CD14-positive monocyte (primary cell): Measurements from ENCODE around the gene RBM17. TPM values are rescaled to one million over a fixed set of nuclear protein-coding genes. Genes with fewer than 3 reads are reported as not detected.
"Not testable (repeated sequence)": the region's sequence is repeated elsewhere in the genome, so short reads cannot be mapped to it uniquely, and the experiment has no call there.

ENCODE experiments used
- DNase-seq, 3 donors: peaks; one replicate each; pipeline ENCODE4 v3.0.0-alpha.2; 2011 to 2022
- H2AFZ ChIP-seq: 2 replicates; pipeline ENCODE4 v1.6.0; 2012; ENCODE audit warnings: mild to moderate bottlenecking, low read depth, low read length, inconsistent platforms; ENCODE audit not compliant: insufficient read depth, poor library complexity, severe bottlenecking
- H3K27ac ChIP-seq, 2 donors: 1 replicate in 1 of 2; 2 replicates in 1 of 2; pipeline ENCODE4 v1.5.1; 2012 to 2013; ENCODE audit warnings: low read length in 2 of 2, control low read depth in 1 of 2, inconsistent platforms in 1 of 2, low read depth in 1 of 2, mild to moderate bottlenecking in 1 of 2
- H3K27me3 ChIP-seq, 2 donors: one replicate each; pipeline versions ENCODE4 v1.6.0 to v1.6.1; 2011 to 2013; ENCODE audit warnings: low read length in 2 of 2; ENCODE audit not compliant: control insufficient read depth in 2 of 2, insufficient read depth in 2 of 2
- H3K36me3 ChIP-seq, 2 donors: replicated peaks in 1 of 2; 1 replicate in 1 of 2; 2 replicates in 1 of 2; pipeline versions ENCODE4 v1.5.1 to v1.6.1; 2012 to 2013; ENCODE audit warnings: low read length in 2 of 2, control low read depth in 1 of 2, inconsistent platforms in 1 of 2, mild to moderate bottlenecking in 1 of 2; ENCODE audit not compliant: insufficient read depth in 2 of 2, control insufficient read depth in 1 of 2
- H3K4me1 ChIP-seq, 2 donors: 1 replicate in 1 of 2; 2 replicates in 1 of 2; pipeline versions ENCODE4 v1.5.1 to v1.6.1; 2012 to 2013; ENCODE audit warnings: low read length in 2 of 2, control low read depth in 1 of 2, inconsistent platforms in 1 of 2, mild to moderate bottlenecking in 1 of 2, moderate library complexity in 1 of 2; ENCODE audit not compliant: insufficient read depth in 2 of 2, control insufficient read depth in 1 of 2
- H3K4me2 ChIP-seq: replicated peaks from 2 replicates; pipeline ENCODE3; 2012; ENCODE audit warnings: low read length, moderate library complexity, mild to moderate bottlenecking; ENCODE audit not compliant: poor library complexity, severe bottlenecking; ENCODE audit errors: extremely low read depth
- H3K4me3 ChIP-seq, 3 experiments: fragments of 200-600 bp in 1 of 3; sonication (generic) in 1 of 3; replicated peaks in 1 of 3; 1 replicate in 2 of 3; 2 replicates in 1 of 3; pipeline ENCODE4 v1.5.1; 2011 to 2013; ENCODE audit warnings: low read length in 3 of 3, mild to moderate bottlenecking in 3 of 3, control low read depth in 2 of 3, low read depth in 2 of 3, inconsistent platforms in 1 of 3, moderate library complexity in 1 of 3
- H3K79me2 ChIP-seq: 2 replicates; pipeline ENCODE4 v1.6.0; 2012; ENCODE audit warnings: mild to moderate bottlenecking, control low read depth, inconsistent platforms, low read length, moderate library complexity; ENCODE audit not compliant: insufficient read depth
- H3K9ac ChIP-seq: 2 replicates; pipeline ENCODE4 v1.6.0; 2017; ENCODE audit warnings: low read length, mild to moderate bottlenecking; ENCODE audit not compliant: insufficient read depth, poor library complexity, severe bottlenecking
- H3K9me3 ChIP-seq, 2 donors: replicated peaks in 1 of 2; 1 replicate in 1 of 2; 2 replicates in 1 of 2; pipeline versions ENCODE4 v1.5.1 to v1.6.1; 2012 to 2013; ENCODE audit warnings: low read length in 2 of 2, control low read depth in 1 of 2; ENCODE audit not compliant: control insufficient read depth in 1 of 2, insufficient read depth in 1 of 2
- H4K20me1 ChIP-seq: 2 replicates; pipeline ENCODE4 v1.6.0; 2012; ENCODE audit warnings: mild to moderate bottlenecking, low read length, control low read depth, moderate library complexity; ENCODE audit not compliant: insufficient read depth
- H3K27ac Mint-ChIP-seq, 7 donors: one replicate each; pipeline ENCODE4 v1.8.0; 2020; ENCODE audit warnings: mild to moderate bottlenecking in 7 of 7, mixed read lengths in 7 of 7, moderate library complexity in 6 of 7, inconsistent platforms in 2 of 7
- H3K27me3 Mint-ChIP-seq, 3 donors: one replicate each; pipeline ENCODE4 v1.8.0; 2021 to 2022; ENCODE audit warnings: low read depth in 3 of 3, mild to moderate bottlenecking in 3 of 3, mixed read lengths in 3 of 3, moderate library complexity in 3 of 3, inconsistent platforms in 1 of 3
- H3K36me3 Mint-ChIP-seq, 2 donors: one replicate each; pipeline ENCODE4 v1.8.0; 2020; ENCODE audit warnings: mixed read lengths in 2 of 2, inconsistent platforms in 1 of 2, mild to moderate bottlenecking in 1 of 2
- H3K4me1 Mint-ChIP-seq: one replicate; pipeline ENCODE4 v1.8.0; 2020; ENCODE audit warnings: mild to moderate bottlenecking, mixed read lengths
- H3K4me3 Mint-ChIP-seq, 2 donors: one replicate each; pipeline ENCODE4 v1.8.0; 2020; ENCODE audit warnings: mild to moderate bottlenecking in 2 of 2, mixed read lengths in 2 of 2, moderate library complexity in 1 of 2
- H3K9me3 Mint-ChIP-seq, 7 donors: one replicate each; pipeline ENCODE4 v1.8.0; 2020 to 2022; ENCODE audit warnings: mixed read lengths in 7 of 7, mild to moderate bottlenecking in 6 of 7, moderate library complexity in 6 of 7, inconsistent platforms in 2 of 7
- CTCF ChIP-seq: fragments of 200-600 bp; IDR thresholded peaks from one replicate; pipeline ENCODE4 v1.8.0; 2022; ENCODE audit warnings: antibody characterized with exemption, mild to moderate bottlenecking
- WGBS: methylation state at CpG from one replicate; pipeline ENCODE4 v1.1.5; 2013; ENCODE audit warnings: missing lambda C conversion rate; ENCODE audit not compliant: insufficient coverage; 5-methylcytosine and 5-hydroxymethylcytosine counted together
- intact Hi-C, 2 donors: fragments of 100-400 bp; cut with micrococcal nuclease; formaldehyde crosslinking; loops; one replicate each; pipeline versions ENCODE4 v1.15.0 to v1.15.1; 2023
- polyA plus RNA-seq, 3 donors: library from polyadenylated mRNA; depleted of rRNA in 1 of 3; unstranded in 2 of 3; stranded (reverse) in 1 of 3; fragments of 300-500 nt in 2 of 3; fragments of >200 nt in 1 of 3; fragmentation: Illumina TruSeq in 2 of 3; gene quantifications; 1 replicate in 2 of 3; 2 replicates in 1 of 3; pipeline ENCODE4 v1.2.3, GENCODE V29; 2012 to 2021
- small RNA-seq: library from RNA; depleted of rRNA; stranded (forward); fragments of <200 nt; gene quantifications from one replicate; pipeline ENCODE3, GENCODE V24; 2012; ENCODE audit warnings: low read depth; ENCODE audit not compliant: insufficient read length

Gene RBM17
- polyA plus RNA-seq, 3 donors: 37.2 to 51.4 (median 44.5) TPM

GRCh38 chr10:6165221-6165725 is 76.4 kb downstream of the RBM17 start:
- Histone ChIP-seq H3K79me2 (peaks cover 86% of the 10 kb centered on the region), H3K4me2 (no peak overlapping the region), H3K36me3 (peaks cover 8 to 12% of the 10 kb centered on the region in 2 donors), H3K4me1 (peaks cover 19 to 30% of the 10 kb centered on the region in 2 donors), H4K20me1 (peaks cover 28% of the 10 kb centered on the region), H2AFZ (no peak overlapping the region), H3K9me3 (no peaks in the 10 kb centered on the region), H3K4me3 (no peak overlapping the region), H3K27me3 (no peaks in the 10 kb centered on the region), H3K9ac (no peak overlapping the region), H3K27ac (peak overlapping the region in 1 of 2 donors; percentile 92)
- Mint-ChIP-seq H3K9me3 (no peaks in the 10 kb centered on the region), H3K27ac (peak overlapping the region in 6 of 7 donors; percentile 33 to 99 (median 60)), H3K27me3 (no peaks in the 10 kb centered on the region), H3K4me3 (peak overlapping the region in 1 of 2 donors; percentile 95), H3K4me1 (peaks cover 48% of the 10 kb centered on the region), H3K36me3 (peaks cover 20 to 35% of the 10 kb centered on the region in 2 donors)
- intact Hi-C loops: loop anchor here in 1 of 2 donors (5.0 kb wide), 1 partner anchor 37 kb away; the partner anchor contains the start of gene PFKFB3
- WGBS: no CpG with 5 or more reads among the region's 6 CpGs
- no peak for TF ChIP-seq CTCF
- no peak for DNase-seq

GRCh38 chr10:6165933-6166332 is 77.1 kb downstream of the RBM17 start:
- Mint-ChIP-seq H3K4me1 (peaks cover 53% of the 10 kb centered on the region), H3K27ac (peak overlapping the region in 3 of 7 donors; percentile 6 to 61 (median 59)), H3K36me3 (peaks cover 24 to 37% of the 10 kb centered on the region in 2 donors)
- H3K9ac ChIP-seq, H3K27ac ChIP-seq, H3K4me3 ChIP-seq, H3K4me3 Mint-ChIP-seq, H3K9me3 Mint-ChIP-seq, H3K27me3 ChIP-seq, H2AFZ ChIP-seq, H3K4me2 ChIP-seq, H3K9me3 ChIP-seq, DNase-seq, H3K27me3 Mint-ChIP-seq: not testable (repeated sequence)
- Histone ChIP-seq H4K20me1 (peaks cover 34% of the 10 kb centered on the region), H3K4me1 (peaks cover 25 to 37% of the 10 kb centered on the region in 2 donors), H3K36me3 (peaks cover 8 to 12% of the 10 kb centered on the region in 2 donors), H3K79me2 (peaks cover 90% of the 10 kb centered on the region)
- intact Hi-C loops: loop anchor here in 1 of 2 donors (5.0 kb wide), 1 partner anchor 36 kb away; the partner anchor contains the start of gene PFKFB3
- 97% methylated on average over 10 of the region's 15 CpGs for WGBS

Small RNA genes lying within 50 kb of the gene (small RNA-seq; reads per million reads assigned to genes)
- not detected for gene MIR3155A

Other genes with a start within 250 kb of the RBM17 start
- gene ANKRD16, start 199.1 kb upstream of the RBM17 start, polyA plus RNA-seq: 1 to 10 TPM; 1.4 to 2.9 (median 2.1) TPM
- 10 to 100 TPM; 33.9 to 73.3 (median 48.3) TPM for gene FBH1, start 198.8 kb upstream of the RBM17 start, polyA plus RNA-seq
- gene IL15RA, start 111.5 kb upstream of the RBM17 start, polyA plus RNA-seq: 10 to 100 TPM; 12.4 to 23.1 (median 12.6) TPM
- gene IL2RA, start 26.7 kb upstream of the RBM17 start, polyA plus RNA-seq: under 1 TPM in 1 of 3 donors, not detected in 2; 0.06 TPM
- 100 to 1,000 TPM in 1 of 3 donors, 10 to 100 TPM in 2; 12.2 to 101 (median 15.8) TPM for gene PFKFB3, start 113.9 kb downstream of the RBM17 start, polyA plus RNA-seq